ENCODE results near the gene ZNF699. TPM values are rescaled to one million over a fixed set of nuclear protein-coding genes. Genes with fewer than 3 reads are reported as not detected.

ZNF699 gene
- total RNA-seq, 4 donors from 2014 or later: 10.3 to 11.9 (median 11.4) TPM

DNA sequence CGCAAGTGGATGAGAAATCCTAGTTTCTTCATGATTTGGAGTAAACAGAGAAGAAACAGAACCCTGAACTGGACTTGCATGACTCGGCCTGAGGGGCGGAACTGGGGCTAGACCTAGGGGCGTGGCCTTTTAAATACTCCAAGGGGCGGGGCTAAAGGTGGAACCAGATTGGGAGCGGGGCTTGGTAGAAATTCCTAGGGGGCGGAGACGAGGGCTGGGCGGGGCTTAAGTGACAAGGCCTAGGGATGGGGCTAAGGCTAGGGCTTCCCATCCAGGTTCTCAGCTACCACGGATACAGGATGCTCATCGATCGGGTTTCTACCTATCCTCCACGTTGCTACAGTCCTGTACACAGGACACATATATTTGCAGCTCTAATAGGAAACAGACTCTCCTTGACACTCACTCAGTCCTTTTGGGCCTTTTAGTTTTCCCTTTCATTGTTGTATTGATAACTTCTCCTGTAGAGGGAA is 372 bp upstream of the ZNF699 start:
- no peak for TF ChIP-seq CTCF (IDR thresholded peaks at IDR 0.05; ENCODE audit: low read depth)

GRCh38 chr19:9308091-9308770 is 1.4 kb downstream of the ZNF699 start:
- no peak for TF ChIP-seq CTCF (IDR thresholded peaks at IDR 0.05; ENCODE audit: low read depth)

DNA sequence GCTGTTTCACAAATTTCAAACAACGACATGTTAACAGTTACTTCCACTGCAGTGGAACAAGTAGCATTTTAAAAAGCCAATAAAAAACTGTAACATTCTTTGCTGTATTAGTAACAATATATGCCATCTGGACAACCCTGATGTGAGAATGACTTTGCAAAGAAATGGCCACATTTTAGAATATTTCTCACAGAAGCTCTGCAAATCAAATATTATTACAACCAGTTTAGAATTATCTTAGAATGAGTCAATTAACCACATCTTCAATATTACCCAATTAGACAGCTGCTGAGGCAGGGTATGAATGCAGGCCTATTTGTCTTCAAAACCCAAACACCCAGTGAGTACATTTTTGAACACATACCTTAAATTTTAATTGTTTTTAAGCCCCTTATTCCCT is 3.2 kb downstream of the ZNF699 start:
- TF ChIP-seq CTCF (IDR thresholded peaks at IDR 0.05; ENCODE audit: low read depth): no peak

DNA sequence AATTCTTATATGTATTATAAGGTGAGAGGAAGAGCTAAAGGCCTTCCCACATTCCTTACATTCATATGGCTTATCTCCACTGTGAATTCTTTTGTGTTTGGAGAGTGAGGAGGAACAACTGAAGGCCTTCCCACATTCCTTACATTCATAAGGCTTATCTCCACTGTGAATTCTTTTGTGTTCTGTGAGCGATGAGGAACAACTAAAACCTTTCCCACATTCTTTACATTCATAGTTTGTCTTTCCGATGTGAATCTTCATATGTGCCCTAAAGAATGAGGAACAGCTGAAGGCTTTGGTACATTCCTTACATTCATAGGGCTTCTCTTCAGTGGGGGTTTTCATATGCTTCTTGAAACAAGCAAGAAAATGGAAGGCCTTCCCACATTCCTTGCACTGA is 13.3 kb downstream of the ZNF699 start:
- TF ChIP-seq CTCF (IDR thresholded peaks at IDR 0.05; ENCODE audit: low read depth): no peak

DNA sequence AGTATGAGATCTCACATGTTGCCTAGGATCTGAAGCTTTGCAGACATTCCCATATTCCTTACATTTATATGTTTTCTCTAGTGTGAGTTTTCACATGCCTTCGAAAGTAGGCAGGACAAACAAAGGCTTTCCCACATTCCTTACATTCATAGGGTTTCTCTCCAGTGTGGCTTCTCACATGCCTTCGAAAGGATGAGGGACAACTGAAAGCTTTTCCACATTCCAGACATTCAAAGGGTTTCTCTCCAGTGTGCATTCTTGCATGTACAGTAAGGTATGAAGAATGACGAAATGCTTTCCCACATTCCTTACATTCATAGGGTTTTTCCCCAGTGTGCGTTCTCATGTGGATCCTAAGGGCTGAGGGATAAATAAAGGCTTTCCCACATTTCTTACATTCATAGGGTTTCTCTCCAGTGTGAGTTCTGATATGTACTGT is 14.2 kb downstream of the ZNF699 start:
- TF ChIP-seq CTCF (IDR thresholded peaks at IDR 0.05; ENCODE audit: low read depth): no peak

GRCh38 chr19:9289231-9289884 is 20.3 kb downstream of the ZNF699 start:
- no peak for TF ChIP-seq CTCF (IDR thresholded peaks at IDR 0.05; ENCODE audit: low read depth)

GRCh38 chr19:9251236-9251635 is 58.4 kb downstream of the ZNF699 start:
- no peak for TF ChIP-seq CTCF (IDR thresholded peaks at IDR 0.05; ENCODE audit: low read depth)
